K562 (cell line): Measurements from ENCODE around the gene ATP5ME. TPM values are rescaled to one million over a fixed set of nuclear protein-coding genes. Genes with fewer than 3 reads are reported as not detected.

ENCODE experiments used
- ATAC-seq: fragments of 200-7000 bp; cut with Tn5 transposase; 3 replicates; pipeline ENCODE4 v1.9.1; 2020; ENCODE audit warnings: moderate library complexity
- BruUV-seq: library from RNA; stranded (reverse); fragments of 400-500 nt; replicated peaks from 2 replicates; lab custom pipeline; 2021; lab: Mats Ljungman, UMichigan
- CTCF ChIA-PET: fragments of 300-600 bp; formaldehyde crosslinking; extraction: SDS; loops from one replicate; lab custom pipeline; 2021; ENCODE audit warnings: low intra/inter-chr PET ratio; lab: Yijun Ruan, JAX
- POLR2A ChIA-PET: fragments of 300-600, 350-650 bp; sonication (Branson Sonifier 250); formaldehyde crosslinking; extraction: SDS; loops from one replicate; lab custom pipeline; 2021; ENCODE audit warnings: antibody characterized with exemption, inconsistent platforms; lab: Yijun Ruan, JAX
- DNase-seq, 4 experiments: peaks; one replicate each; pipeline versions ENCODE4 v3.0.0 to v3.0.0-alpha.2; 2011 to 2018; ENCODE audit warnings: low spot score in 3 of 4, mixed read lengths in 3 of 4; ENCODE audit errors: extremely low read depth in 1 of 4
- FAIRE-seq: peaks from 2 replicates; lab custom pipeline; 2011; peaks lifted over from hg19 to GRCh38; lab: Jason Lieb, UNC
- H2AFZ ChIP-seq: 2 replicates; pipeline ENCODE4 v1.6.0; 2011; ENCODE audit warnings: low read depth, low read length, control low read depth, inconsistent platforms
- H3K27ac ChIP-seq: fragments of 200-600 bp; 3 replicates; pipeline ENCODE4 v1.8.0; 2011; ENCODE audit warnings: low read depth, mild to moderate bottlenecking, control low read depth, inconsistent platforms, low read length, moderate library complexity, mixed read lengths; ENCODE audit errors: extremely low read depth
- H3K27me3 ChIP-seq, 2 experiments: fragments of 300-600 bp in 1 of 2; 2 replicates in 1 of 2; 3 replicates in 1 of 2; pipeline versions ENCODE4 v1.6.0 to v1.8.0; 2011; ENCODE audit warnings: inconsistent platforms in 2 of 2, low read length in 2 of 2, mild to moderate bottlenecking in 1 of 2, mixed read lengths in 1 of 2, moderate library complexity in 1 of 2; ENCODE audit not compliant: control insufficient read depth in 2 of 2, insufficient read depth in 2 of 2
- H3K36me3 ChIP-seq: fragments of 300-600 bp; 3 replicates; pipeline ENCODE4 v1.8.0; 2011; ENCODE audit warnings: mild to moderate bottlenecking, low read length, inconsistent platforms; ENCODE audit not compliant: control insufficient read depth, insufficient read depth
- H3K4me1 ChIP-seq, 2 experiments: fragments of 200-600 bp in 1 of 2; replicated peaks in 1 of 2; 2 replicates in 1 of 2; 3 replicates in 1 of 2; pipeline versions ENCODE4 v1.5.1 to v1.8.0; 2011; ENCODE audit warnings: inconsistent platforms in 2 of 2, low read length in 2 of 2, mild to moderate bottlenecking in 1 of 2, mixed read lengths in 1 of 2, moderate library complexity in 1 of 2; ENCODE audit not compliant: control insufficient read depth in 2 of 2, insufficient read depth in 2 of 2
- H3K4me2 ChIP-seq: 2 replicates; pipeline ENCODE4 v1.6.1; 2011; ENCODE audit warnings: low read length, control low read depth, inconsistent platforms, mixed read lengths; ENCODE audit not compliant: insufficient read depth
- H3K4me3 ChIP-seq: fragments of 200-600 bp; sonication (generic), shearing (Covaris generic); 2 replicates; pipeline ENCODE4 v1.5.1; 2016; ENCODE audit warnings: control low read depth, inconsistent platforms
- H3K79me2 ChIP-seq: fragments of 200-600 bp; 3 replicates; pipeline ENCODE4 v1.8.0; 2011; ENCODE audit warnings: low read length, inconsistent platforms; ENCODE audit not compliant: control insufficient read depth, insufficient read depth
- H3K9ac ChIP-seq, 2 experiments: 2 replicates each; pipeline versions ENCODE4 v1.6.0 to v1.6.1; 2011; ENCODE audit warnings: low read depth in 2 of 2, low read length in 2 of 2, control low read depth in 1 of 2, inconsistent platforms in 1 of 2, mild to moderate bottlenecking in 1 of 2, mixed read lengths in 1 of 2; ENCODE audit not compliant: insufficient read depth in 1 of 2
- H3K9me1 ChIP-seq: one replicate; pipeline ENCODE4 v1.6.0; 2011; ENCODE audit warnings: inconsistent platforms, mild to moderate bottlenecking, low read length, moderate library complexity; ENCODE audit not compliant: control insufficient read depth, insufficient read depth
- H3K9me3 ChIP-seq: replicated peaks from 2 replicates; pipeline ENCODE4 v1.5.1; 2011; ENCODE audit warnings: low read depth, low read length, inconsistent platforms; ENCODE audit not compliant: control insufficient read depth, insufficient read depth
- H4K20me1 ChIP-seq: replicated peaks from 2 replicates; pipeline ENCODE4 v1.6.1; 2011; ENCODE audit warnings: low read length, inconsistent platforms, mixed read lengths; ENCODE audit not compliant: control insufficient read depth, insufficient read depth
- CTCF ChIP-seq, 3 experiments: IDR thresholded peaks in 2 of 3; conservative IDR thresholded peaks in 1 of 3; 2 replicates each; pipeline ENCODE4 v1.5.1; 2011 to 2012; ENCODE audit warnings: low read length in 3 of 3, mild to moderate bottlenecking in 3 of 3, control low read depth in 2 of 3, improper control_type of control experiment in 1 of 3, inconsistent platforms in 1 of 3, low read depth in 1 of 3, mixed read lengths in 1 of 3, moderate library complexity in 1 of 3; ENCODE audit not compliant: insufficient read depth in 2 of 3
- PHF8 ChIP-seq: fragments of 200-600 bp; sonication (generic); IDR thresholded peaks from 2 replicates; pipeline ENCODE4 v1.6.1; 2012; ENCODE audit warnings: mixed run types, mild to moderate bottlenecking, inconsistent platforms, low read length, moderate library complexity, borderline replicate concordance
- ZFP36 ChIP-seq: fragments of 150-350 bp; IDR thresholded peaks from 2 replicates; pipeline ENCODE4 v1.6.1; 2018; ENCODE audit warnings: low read length, low read depth; ENCODE audit not compliant: partially characterized antibody
- WGBS: fragments of 100-300 bp; shearing (Covaris generic); methylation state at CpG from one replicate; pipeline ENCODE4 v1.1.6; 2016; ENCODE audit warnings: low coverage, mixed read lengths; ENCODE audit not compliant: insufficient coverage; ENCODE audit errors: missing lambda C conversion rate; 5-methylcytosine and 5-hydroxymethylcytosine counted together
- in situ Hi-C: fragments of 300-500 bp; cut with MboI; formaldehyde crosslinking; loops from 4 replicates; pipeline ENCODE4 v1.15.0; 2018; ENCODE audit warnings: inconsistent platforms, mixed read lengths
- intact Hi-C: fragments of 100-400 bp; cut with micrococcal nuclease; formaldehyde crosslinking; loops from 2 replicates; pipeline ENCODE4 v1.14.2; 2022
- polyA plus RNA-seq, 8 experiments: library from polyadenylated mRNA; depleted of rRNA in 4 of 8; stranded (reverse) in 5 of 8; unstranded in 3 of 8; fragments of >200 nt; fragmentation: Nextera tagmentation in 2 of 8; fragmentation: Illumina TruSeq in 1 of 8; extraction: Ambion mirVana in 2 of 8; extraction: Trizol in 1 of 8; gene quantifications; 2 replicates each; pipeline versions ENCODE4 v1.2.1 to v1.2.3, GENCODE V29; 2011 to 2014; ENCODE audit warnings: inconsistent platforms in 1 of 8, missing spikeins in 1 of 8
- total RNA-seq, 7 experiments: library from RNA; depleted of rRNA in 6 of 7; stranded (reverse); fragments of >200 nt in 6 of 7; fragmentation: Illumina TruSeq in 2 of 7; extraction: Trizol in 2 of 7; gene quantifications; 2 replicates each; pipeline versions ENCODE4 v1.2.1 to v1.2.3, GENCODE V29; 2011 to 2021; ENCODE audit warnings: low replicate concordance in 1 of 7

The ATP5ME gene
- total and polyA plus RNA-seq, 9 of the 15 experiments (the other 6 are each of a cell fraction or from before 2014, with no cell fraction given) = 509 to 2,480 (median 887) TPM

GRCh38 chr4:688854-689681, 15.0 kb upstream of the ATP5ME start, which contains the start of gene SLC49A3:
SLC49A3 (minus strand) TSS chr4:689151; CDS start chr4:689127, 24 bp downstream.
- intact Hi-C loops = loop anchor here (10.0 kb wide), 2 partner anchors 46 to 296 kb away; partner anchors contain the start of gene IDUA
- FAIRE-seq (no peak), ATAC-seq (no peak)
- Histone ChIP-seq H3K27ac (peak within 1 kb of the TSS; percentile 78; the same call in 2 of the 3 replicates), H2AFZ (peak within 1 kb of the TSS; percentile 87)
- TF ChIP-seq CTCF (IDR thresholded peaks at IDR 0.05 in 2 of 3, conservative IDR thresholded peaks at IDR 0.05 in 1 of 3; ENCODE audit: insufficient read depth in 2 of 3, low read depth in 1 of 3, low read length in 3 of 3) (peak in 1 of 3 experiments; percentile 23; a peak in 1 of 6 replicates), ZFP36 (peak; percentile 10), PHF8 (no peak)
- TF ChIP-seq, all 486 proteins: peak for 2
- WGBS = 90% methylated on average over 16 of the region's 59 CpGs
- Histone ChIP-seq H3K4me2 (peak within 1 kb of the TSS; percentile 82), H3K27me3 (no peaks in the 10 kb centered on the region), H3K79me2 (peaks cover 7% of the 10 kb centered on the region; the same call in 2 of the 3 replicates), H3K9me1 (no peaks in the 10 kb centered on the region), H3K36me3 (no peaks in the 10 kb centered on the region), H3K9me3 (no peaks in the 10 kb centered on the region), H3K4me3 (0 out of 2 replicates have a peak within 1 kb of the TSS, but pooled peaks have one; percentile 28), H3K9ac (peak within 1 kb of the TSS; percentile 62 to 82; a peak in 3 of 4 replicates), H4K20me1 (no peaks in the 10 kb centered on the region), H3K4me1 (peaks cover 22 to 67% of the 10 kb centered on the region in 2 experiments)
- in situ Hi-C loops = no loop called here
- BruUV-seq = no TSS peak
- ChIA-PET CTCF (no interaction called here), POLR2A (no interaction called here)
- DNase-seq = no peak
